OCI-M2 (cell line): ENCODE results near the gene OR52K2.
"Not testable (repeated sequence)": the region's sequence is repeated elsewhere in the genome, so short reads cannot be mapped to it uniquely, and the experiment has no call there.

Experiments
- DNase-seq: peaks from one replicate; lab custom pipeline; 2025; ENCODE audit not compliant: unreplicated experiment; lab: John Stamatoyannopoulos, UW

The OR52K2 gene

DNA sequence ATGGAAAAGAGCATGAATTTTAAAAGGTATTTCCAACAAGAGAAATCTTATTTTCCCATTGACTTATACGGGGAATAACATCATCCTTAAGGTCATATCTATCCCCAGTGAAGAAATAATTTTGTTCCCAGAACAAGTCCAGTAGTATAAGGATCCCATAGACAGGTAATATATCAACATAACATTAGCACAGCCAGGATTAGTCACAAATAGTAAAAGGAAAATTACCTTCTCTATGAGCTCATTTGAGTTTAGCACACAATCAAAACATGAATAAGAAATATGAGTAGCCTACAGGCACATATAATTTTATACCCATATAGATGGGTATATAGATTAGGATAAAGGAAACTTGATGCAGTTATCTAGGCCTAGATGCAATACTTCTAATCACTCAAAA is 30.5 kb downstream of the OR52K2 start:
- no peak for DNase-seq

DNA sequence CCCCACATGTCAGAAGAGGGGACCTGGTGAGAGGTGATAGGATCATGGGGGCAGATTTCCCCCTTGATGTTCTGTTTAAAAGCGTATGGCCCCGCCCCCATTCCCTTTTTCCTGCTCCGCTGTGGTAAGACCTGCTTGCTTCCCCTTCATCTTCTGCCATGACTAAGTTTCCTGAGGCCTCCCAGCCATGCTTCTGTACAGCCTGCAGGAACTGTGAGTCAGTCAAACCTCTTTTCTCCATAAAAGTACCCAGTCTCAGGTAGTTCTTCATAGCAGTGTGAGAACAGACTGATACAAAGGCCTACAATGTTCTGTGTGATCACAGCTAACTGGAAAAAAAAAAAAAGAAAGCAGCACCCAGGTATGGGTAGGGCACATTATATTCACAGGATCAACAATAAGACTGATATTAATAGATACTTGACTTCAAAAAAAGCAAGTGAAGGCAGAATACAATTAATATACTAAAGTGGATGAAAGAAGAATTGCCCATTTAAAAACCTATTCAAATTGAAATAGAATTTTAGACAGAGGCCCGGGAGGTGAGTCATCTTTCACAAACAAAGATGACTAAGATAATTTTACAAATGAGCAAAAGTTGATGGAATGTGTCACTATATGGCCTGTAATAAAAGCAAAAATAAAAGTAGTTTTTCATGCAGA is 31.6 kb downstream of the OR52K2 start:
- DNase-seq: no peak

DNA sequence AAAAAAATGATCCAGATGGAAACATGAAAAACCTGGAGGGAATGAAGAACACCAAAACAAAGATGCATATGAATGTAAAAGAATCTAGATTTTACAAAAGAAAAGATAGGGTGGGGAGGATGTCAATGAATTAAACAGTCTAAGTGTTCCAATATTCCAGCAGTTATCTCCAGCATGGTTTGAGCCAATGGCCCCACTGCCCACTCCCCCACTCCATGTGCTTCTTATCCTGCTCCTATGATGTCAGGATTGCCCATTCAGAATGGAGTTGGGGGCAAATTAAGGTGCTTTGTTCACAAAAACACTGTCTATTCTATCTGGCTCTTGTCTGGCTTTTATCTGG is 32.1 kb downstream of the OR52K2 start:
- DNase-seq: no peak

DNA sequence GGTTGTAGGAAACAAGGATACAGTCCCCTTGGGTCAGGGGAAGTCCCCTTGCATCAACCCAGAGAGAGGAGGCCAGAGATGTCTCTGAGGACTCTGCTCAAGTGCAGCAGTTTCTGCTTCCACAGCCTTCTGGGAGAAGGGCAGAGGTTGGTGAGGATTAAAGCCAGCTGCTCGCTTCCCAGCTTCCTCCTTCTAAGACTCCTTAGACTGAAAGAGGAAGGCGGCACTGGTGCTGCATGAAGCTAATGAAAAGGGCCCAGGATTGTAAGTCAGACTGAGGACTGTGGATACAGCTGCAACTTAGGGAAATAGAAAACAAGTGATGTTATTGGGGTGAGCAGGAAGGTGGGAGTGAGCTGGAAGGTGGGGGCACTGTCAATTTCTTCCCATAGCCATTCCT is 33.4 kb downstream of the OR52K2 start, which contains the start of gene OR52K1:
TSS of gene OR52K1 (plus strand) at position 202 of the 400 bp plus-strand sequence. CDS start 6,255 bp downstream, outside the sequence.
- no peak for DNase-seq

DNA sequence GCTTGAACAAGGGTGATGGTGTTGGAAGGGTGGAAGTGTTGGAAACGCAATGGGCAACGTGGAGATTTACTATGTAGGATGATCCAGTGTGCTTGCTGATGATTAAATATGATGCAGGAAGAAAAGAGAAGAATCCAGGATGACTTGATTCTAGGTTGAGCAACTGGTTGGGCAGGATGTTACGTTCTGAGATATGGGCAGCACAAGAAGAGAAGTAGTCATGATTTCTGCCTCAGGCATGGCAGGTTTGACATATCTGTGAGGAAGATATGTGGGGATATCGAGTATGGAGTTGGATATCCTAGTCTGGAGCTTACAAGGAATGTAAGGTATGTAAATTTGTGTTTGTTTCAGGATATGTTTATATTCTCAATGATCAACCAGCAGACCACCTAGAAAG is 35.2 kb downstream of the OR52K2 start:
- DNase-seq: no peak

DNA sequence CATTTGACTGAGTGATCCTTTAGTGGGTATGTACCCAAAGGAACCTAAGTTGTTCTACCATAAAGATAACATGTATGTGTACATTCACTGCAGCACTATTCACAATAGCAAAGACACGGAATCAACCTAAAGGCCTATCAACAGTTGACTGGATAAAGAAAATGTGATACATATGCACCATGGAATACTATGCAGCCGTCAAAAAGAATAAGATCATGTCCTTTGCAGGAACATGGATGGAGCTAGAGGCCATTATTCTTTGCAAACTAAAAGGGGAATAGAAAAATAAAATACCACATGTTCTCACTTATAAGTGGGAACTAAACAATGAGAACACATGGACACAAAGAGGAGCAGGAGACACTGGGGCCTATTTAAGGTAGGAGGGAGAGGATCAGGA is 42.3 kb downstream of the OR52K2 start:
- DNase-seq: not testable (repeated sequence)

DNA sequence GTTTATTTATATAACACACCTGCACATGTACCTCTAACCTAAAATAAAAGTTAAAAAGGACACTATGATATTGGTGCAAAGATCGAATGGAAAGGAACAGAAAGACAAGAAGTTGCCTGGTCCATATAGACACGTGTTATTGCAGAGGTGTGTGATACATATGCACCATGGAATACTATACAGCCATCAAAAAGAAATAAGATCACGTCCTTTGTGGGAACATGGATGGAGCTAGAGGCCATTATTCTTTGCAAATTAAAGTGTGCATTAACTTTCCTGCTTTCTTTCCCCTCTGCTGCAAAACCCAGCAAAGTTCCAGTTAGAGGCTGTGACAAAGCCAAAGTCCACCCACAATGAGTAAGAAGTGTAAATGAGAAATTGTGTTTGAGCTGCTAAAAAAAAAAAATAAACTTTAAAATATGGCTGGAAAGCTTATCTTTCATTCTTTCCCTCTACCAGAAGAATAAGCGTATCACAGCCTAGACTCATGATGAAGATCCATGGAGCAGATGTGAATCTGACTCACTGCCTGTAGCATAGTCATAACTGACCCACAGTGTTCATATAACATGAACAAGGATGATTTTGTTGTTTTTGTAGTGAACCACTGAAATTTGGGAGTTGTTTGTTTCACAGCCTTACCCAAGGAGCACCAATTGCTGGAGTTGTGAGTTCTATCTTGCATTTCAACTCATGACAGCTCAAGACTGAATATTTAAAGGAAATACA is 42.9 kb downstream of the OR52K2 start:
- DNase-seq: no peak

DNA sequence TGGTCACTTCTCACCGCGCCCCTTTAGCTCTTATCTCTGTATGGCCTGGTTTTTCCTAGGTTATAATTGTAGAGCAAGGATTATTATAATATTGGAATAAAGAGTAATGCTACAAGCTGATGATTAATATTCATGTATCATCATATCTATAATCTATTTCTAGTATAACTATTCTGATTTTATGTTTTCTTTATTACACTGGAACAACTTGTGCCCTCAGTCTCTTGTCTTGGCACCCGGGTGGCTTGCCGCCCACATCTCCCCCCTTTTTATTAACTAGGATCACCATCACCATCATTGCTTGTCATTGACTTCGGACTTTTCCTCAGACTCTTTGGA is 44.4 kb downstream of the OR52K2 start:
- no peak for DNase-seq

DNA sequence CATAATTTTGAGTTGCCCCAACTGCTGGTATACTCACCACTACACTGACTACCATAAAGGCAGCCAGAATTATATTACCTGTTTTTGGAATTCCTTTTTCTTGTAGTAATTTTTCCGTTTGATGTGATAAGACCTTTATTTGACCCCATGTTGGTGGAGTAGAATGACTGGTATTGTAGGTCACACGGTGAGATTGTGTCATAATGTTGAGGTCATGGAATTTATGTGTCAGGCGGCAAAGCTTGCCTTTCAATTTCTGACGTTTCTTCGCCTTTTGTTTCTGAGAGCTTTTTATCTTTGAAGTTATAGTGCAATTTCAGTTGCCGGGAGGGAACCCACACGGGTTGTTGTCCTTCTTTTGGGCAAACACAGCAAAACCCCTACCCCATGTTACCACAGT is 46.4 kb downstream of the OR52K2 start:
- no peak for DNase-seq

DNA sequence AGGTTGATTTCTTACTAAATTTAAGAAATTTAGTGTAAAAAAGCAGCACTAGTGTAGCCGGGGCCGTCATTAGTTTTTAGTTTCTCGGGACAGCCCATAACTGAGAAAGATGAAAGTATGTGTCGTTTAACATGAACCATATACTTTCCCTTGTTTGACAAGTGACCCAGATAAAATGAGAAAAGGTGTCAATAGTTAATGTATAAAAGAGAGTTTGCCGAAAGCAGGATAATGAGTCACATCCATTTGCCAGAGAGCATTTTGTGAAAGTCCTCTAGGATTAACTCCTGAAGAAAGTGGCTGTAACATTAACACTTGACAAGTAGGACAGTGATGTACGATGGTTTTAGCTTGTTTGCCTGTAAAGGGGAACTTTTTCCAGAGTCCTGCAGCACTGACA is 46.9 kb downstream of the OR52K2 start:
- DNase-seq: no peak

DNA sequence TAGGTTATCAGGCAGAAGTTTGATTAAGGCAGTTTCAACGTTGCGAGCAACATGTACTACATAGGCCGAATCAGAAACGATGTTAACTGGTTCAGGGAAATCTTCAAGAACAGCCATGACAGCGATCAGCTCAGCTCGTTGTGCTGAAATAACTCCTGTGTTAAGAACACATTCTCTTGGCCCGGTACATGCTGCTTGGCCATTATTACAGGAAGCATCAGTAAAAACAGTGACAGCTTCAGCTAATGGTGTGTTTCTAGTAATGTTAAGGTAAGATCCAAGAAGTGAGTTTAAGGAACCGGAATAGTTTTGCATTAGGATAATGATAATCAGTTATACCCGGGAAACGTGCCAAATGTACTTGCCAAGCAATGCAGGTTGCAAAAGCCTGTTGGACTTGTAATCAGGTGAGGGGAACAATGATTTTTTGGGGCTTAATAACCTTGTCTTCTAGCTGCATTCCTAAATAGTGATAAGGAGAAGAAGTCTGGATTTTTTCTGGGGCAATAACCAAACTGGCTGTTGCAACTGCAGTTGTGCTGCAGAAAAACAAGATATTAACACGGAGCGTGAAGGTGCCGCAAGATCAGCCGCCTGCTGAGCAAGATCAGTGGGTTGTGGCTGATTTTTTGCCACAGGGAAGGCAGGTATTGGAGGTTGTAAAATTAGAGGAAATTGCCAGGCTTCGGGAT is 47.6 kb downstream of the OR52K2 start:
- DNase-seq: no peak
